IMR-90 (cell line): ENCODE data around the gene SERINC3. TPM values are rescaled to one million over a fixed set of nuclear protein-coding genes. Genes with fewer than 3 reads are reported as not detected.
A peak's percentile ranks its signal among the peaks of the same experiment; 100 is the strongest.

Source experiments
- ATAC-seq: fragments of 200-7000 bp; cut with Tn5 transposase; 2 replicates; pipeline ENCODE4 v1.9.1; 2020; ENCODE audit warnings: low read depth, mild to moderate bottlenecking, moderate library complexity
- BruUV-seq: library from RNA; stranded (reverse); fragments of 400-500 nt; replicated peaks from 2 replicates; lab custom pipeline; 2021; lab: Mats Ljungman, UMichigan
- CTCF ChIA-PET: fragments of 300-600 bp; formaldehyde crosslinking; extraction: SDS; loops from one replicate; lab custom pipeline; 2021; ENCODE audit warnings: antibody characterized with exemption; lab: Yijun Ruan, JAX
- POLR2A ChIA-PET: fragments of 300-600 bp; sonication (Branson Sonifier 250); formaldehyde crosslinking; loops from one replicate; lab custom pipeline; 2022; ENCODE audit warnings: antibody characterized with exemption; ENCODE audit not compliant: unreplicated experiment; lab: Charles Lee
- DNase-seq: peaks from one replicate; pipeline ENCODE4 v3.0.0; 2013
- H2AFZ ChIP-seq: replicated peaks from 2 replicates; pipeline ENCODE3; 2013; ENCODE audit warnings: low read length, mild to moderate bottlenecking; ENCODE audit not compliant: poor library complexity
- H2AK5ac ChIP-seq: 2 replicates; pipeline ENCODE4 v1.6.1; 2013; ENCODE audit warnings: low read depth, low read length, inconsistent platforms
- H2AK9ac ChIP-seq: replicated peaks from 2 replicates; pipeline ENCODE3; 2013; ENCODE audit warnings: mild to moderate bottlenecking, low read depth, low read length, moderate library complexity; ENCODE audit not compliant: poor library complexity
- H2BK120ac ChIP-seq: 2 replicates; pipeline ENCODE4 v1.6.1; 2013; ENCODE audit warnings: low read depth, low read length, inconsistent platforms
- H2BK15ac ChIP-seq: 3 replicates; pipeline ENCODE4 v1.6.1; 2013; ENCODE audit warnings: low read depth, low read length, inconsistent platforms
- H2BK20ac ChIP-seq: 2 replicates; pipeline ENCODE4 v1.6.1; 2013; ENCODE audit warnings: low read depth, mild to moderate bottlenecking, inconsistent platforms, low read length, moderate library complexity
- H2BK5ac ChIP-seq: 2 replicates; pipeline ENCODE4 v1.6.1; 2013; ENCODE audit warnings: mild to moderate bottlenecking, low read depth, low read length, inconsistent platforms; ENCODE audit not compliant: poor library complexity, severe bottlenecking
- H3K14ac ChIP-seq: replicated peaks from 2 replicates; pipeline ENCODE4 v1.6.1; 2013; ENCODE audit warnings: low read depth, low read length, inconsistent platforms
- H3K18ac ChIP-seq: 2 replicates; pipeline ENCODE4 v1.6.1; 2013; ENCODE audit warnings: low read depth, low read length, control low read depth
- H3K23ac ChIP-seq: 2 replicates; pipeline ENCODE4 v1.6.1; 2013; ENCODE audit warnings: low read depth, low read length, inconsistent platforms
- H3K27ac ChIP-seq: 2 replicates; pipeline ENCODE4 v1.5.1; 2013; ENCODE audit warnings: mild to moderate bottlenecking, control low read depth, low read length; ENCODE audit not compliant: insufficient read depth
- H3K27me3 ChIP-seq: 2 replicates; pipeline ENCODE4 v1.6.1; 2013; ENCODE audit warnings: low read length; ENCODE audit not compliant: control insufficient read depth, insufficient read depth
- H3K36me3 ChIP-seq: 2 replicates; pipeline ENCODE4 v1.6.1; 2013; ENCODE audit warnings: low read length, mixed read lengths; ENCODE audit not compliant: control insufficient read depth, insufficient read depth
- H3K4ac ChIP-seq: 2 replicates; pipeline ENCODE4 v1.6.1; 2013; ENCODE audit warnings: low read depth, low read length, inconsistent platforms
- H3K4me1 ChIP-seq: 2 replicates; pipeline ENCODE4 v1.6.1; 2013; ENCODE audit warnings: low read length, mixed read lengths; ENCODE audit not compliant: control insufficient read depth, insufficient read depth
- H3K4me2 ChIP-seq: 2 replicates; pipeline ENCODE4 v1.6.1; 2013; ENCODE audit warnings: low read depth, mild to moderate bottlenecking, control low read depth, low read length, moderate library complexity
- H3K4me3 ChIP-seq: 2 replicates; pipeline ENCODE4 v1.5.1; 2013; ENCODE audit warnings: low read depth, mild to moderate bottlenecking, control low read depth, low read length, moderate library complexity; ENCODE audit not compliant: insufficient read depth
- H3K56ac ChIP-seq: 2 replicates; pipeline ENCODE4 v1.6.1; 2013; ENCODE audit warnings: low read length, inconsistent platforms; ENCODE audit not compliant: insufficient read depth; ENCODE audit errors: extremely low read depth
- H3K79me1 ChIP-seq, 2 experiments: 2 replicates each; pipeline ENCODE4 v1.6.1; 2013; ENCODE audit warnings: low read length in 2 of 2, inconsistent platforms in 1 of 2, low read depth in 1 of 2
- H3K9ac ChIP-seq: 2 replicates; pipeline ENCODE4 v1.6.1; 2013; ENCODE audit warnings: low read depth, low read length, control low read depth
- H3K9me1 ChIP-seq: 2 replicates; pipeline ENCODE4 v1.6.1; 2013; ENCODE audit warnings: low read length, inconsistent platforms; ENCODE audit not compliant: insufficient read depth
- H3K9me3 ChIP-seq: 2 replicates; pipeline ENCODE4 v1.6.1; 2013; ENCODE audit warnings: low read length; ENCODE audit not compliant: control insufficient read depth, insufficient read depth
- H4K20me1 ChIP-seq: 2 replicates; pipeline ENCODE4 v1.6.1; 2013; ENCODE audit warnings: low read length, inconsistent platforms; ENCODE audit not compliant: insufficient read depth
- H4K5ac ChIP-seq: 2 replicates; pipeline ENCODE4 v1.6.1; 2013; ENCODE audit warnings: mild to moderate bottlenecking, low read depth, low read length, control low read depth
- H4K8ac ChIP-seq, 2 experiments: 2 replicates each; pipeline ENCODE4 v1.6.1; 2013; ENCODE audit warnings: low read depth in 2 of 2, low read length in 2 of 2, control low read depth in 1 of 2, inconsistent platforms in 1 of 2
- H4K91ac ChIP-seq: 2 replicates; pipeline ENCODE4 v1.6.1; 2013; ENCODE audit warnings: low read depth, low read length, inconsistent platforms; ENCODE audit not compliant: insufficient read depth
- FOS ChIP-seq: fragments of 150-350 bp; IDR thresholded peaks from 2 replicates; pipeline ENCODE4 v1.6.1; 2016; ENCODE audit warnings: low read depth, low read length
- RAD21 ChIP-seq: IDR thresholded peaks from 2 replicates; pipeline ENCODE4 v1.6.1; 2012; ENCODE audit warnings: low read length, improper control_type of control experiment
- RFX5 ChIP-seq: IDR thresholded peaks from 2 replicates; pipeline ENCODE4 v1.8.0; 2012; ENCODE audit warnings: low read depth, mild to moderate bottlenecking, low read length, moderate library complexity
- WGBS, 2 experiments: methylation state at CpG; one replicate each; pipeline versions ENCODE4 v1.1.5 to v1.1.7; 2013; ENCODE audit warnings: missing lambda C conversion rate in 2 of 2; ENCODE audit not compliant: insufficient read length in 1 of 2; ENCODE audit errors: extremely low coverage in 2 of 2; 5-methylcytosine and 5-hydroxymethylcytosine counted together
- dilution Hi-C: fragments of 300-500 bp; cut with HindIII; formaldehyde crosslinking; loops from one replicate; pipeline ENCODE4 v1.14.3; 2018; ENCODE audit warnings: low sequenced_read_pairs; ENCODE audit not compliant: unreplicated experiment
- in situ Hi-C: fragments of 300-500 bp; cut with MboI; formaldehyde crosslinking; loops from 3 replicates; pipeline ENCODE4 v1.14.3; 2019; ENCODE audit warnings: low sequenced_read_pairs, inconsistent platforms, mixed read lengths
- intact Hi-C: fragments of 100-400 bp; cut with micrococcal nuclease; formaldehyde crosslinking; loops from 2 replicates; pipeline ENCODE4 v1.10.0; 2022
- polyA plus RNA-seq, 3 experiments: library from polyadenylated mRNA; depleted of rRNA; stranded (reverse); fragments of >200 nt; gene quantifications; 2 replicates each; pipeline ENCODE4 v1.2.3, GENCODE V29; 2012; ENCODE audit warnings: low replicate concordance in 1 of 3
- total RNA-seq: library from RNA; depleted of rRNA; stranded (reverse); fragments of >200 nt; gene quantifications from 2 replicates; pipeline ENCODE4 v1.2.3, GENCODE V29; 2012
- TF ChIP-seq, protein P1 (sequence below): fragments of 150-350 bp; IDR thresholded peaks from 2 replicates; pipeline ENCODE4 v1.6.1; 2017; ENCODE audit warnings: mild to moderate bottlenecking, antibody characterized with exemption, low read length, low read depth
- TF ChIP-seq, protein P2 (sequence below): conservative IDR thresholded peaks from 2 replicates; pipeline ENCODE4 v1.5.1; 2012; ENCODE audit warnings: mild to moderate bottlenecking, low read depth, low read length, improper control_type of control experiment

SERINC3 gene
- total and polyA plus RNA-seq, 2 of the 4 experiments (the other 2 are of a cell fraction): 101 to 132 TPM

DNA sequence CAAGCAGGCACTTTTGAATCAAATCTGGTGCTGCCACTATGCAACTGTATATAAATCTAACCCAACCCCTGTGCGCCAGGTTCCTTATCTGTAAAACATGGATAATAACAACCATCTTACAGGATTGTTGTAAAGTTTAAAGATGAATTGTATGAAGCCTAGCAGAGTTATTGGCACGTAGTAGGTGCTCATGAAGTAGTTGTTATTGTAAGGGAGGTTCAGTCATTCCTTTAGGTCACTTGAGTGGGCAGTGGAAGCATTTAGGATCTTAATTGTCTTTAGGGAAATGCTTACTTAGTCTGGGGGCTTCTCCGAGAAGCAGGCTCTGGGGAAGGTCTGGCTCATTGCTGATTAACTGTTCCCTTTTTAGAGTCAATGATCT lies 30.7 kb upstream of the SERINC3 start:
- Histone ChIP-seq H3K9me1 (peaks cover 6% of the 10 kb centered on the region), H3K4me3 (no peak overlapping the region), H4K5ac (no peak overlapping the region), H2BK120ac (no peak overlapping the region), H3K36me3 (no peaks in the 10 kb centered on the region), H2BK20ac (no peak overlapping the region), H4K20me1 (peaks cover 7% of the 10 kb centered on the region; the same call in 1 of the 2 replicates), H3K4me2 (peak overlapping the region; percentile 85; the same call in 1 of the 2 replicates), H3K9ac (no peak overlapping the region), H3K56ac (no peak overlapping the region), H3K23ac (0 out of 2 replicates have a peak overlapping the region, but pooled peaks have one; percentile 25), H3K79me1 (peaks cover 8 to 20% of the 10 kb centered on the region in 2 experiments), H3K4me1 (peaks cover 21% of the 10 kb centered on the region), H3K4ac (no peak overlapping the region), H3K27me3 (no peaks in the 10 kb centered on the region), H2BK15ac (no peak overlapping the region), H3K27ac (no peak overlapping the region), H4K91ac (no peak overlapping the region), H3K14ac (no peak overlapping the region), H3K18ac (peak overlapping the region; percentile 37; the same call in 1 of the 2 replicates), H4K8ac (no peak overlapping the region), H2AFZ (no peak overlapping the region), H2AK5ac (no peak overlapping the region), H3K9me3 (no peaks in the 10 kb centered on the region), H2AK9ac (no peak overlapping the region), H2BK5ac (peak overlapping the region; percentile 8)
- dilution Hi-C loops (no loop called here), in situ Hi-C loops (no loop called here), intact Hi-C loops (loop anchor here (2.0 kb wide), 1 partner anchor 20 kb away; no protein-coding TSS in a partner anchor)
- no TSS peak for BruUV-seq
- no peak for TF ChIP-seq RAD21
- no peak for TF ChIP-seq RFX5
- TF ChIP-seq, protein P1, sequence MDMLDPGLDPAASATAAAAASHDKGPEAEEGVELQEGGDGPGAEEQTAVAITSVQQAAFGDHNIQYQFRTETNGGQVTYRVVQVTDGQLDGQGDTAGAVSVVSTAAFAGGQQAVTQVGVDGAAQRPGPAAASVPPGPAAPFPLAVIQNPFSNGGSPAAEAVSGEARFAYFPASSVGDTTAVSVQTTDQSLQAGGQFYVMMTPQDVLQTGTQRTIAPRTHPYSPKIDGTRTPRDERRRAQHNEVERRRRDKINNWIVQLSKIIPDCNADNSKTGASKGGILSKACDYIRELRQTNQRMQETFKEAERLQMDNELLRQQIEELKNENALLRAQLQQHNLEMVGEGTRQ: no peak
- TF ChIP-seq, protein P2, sequence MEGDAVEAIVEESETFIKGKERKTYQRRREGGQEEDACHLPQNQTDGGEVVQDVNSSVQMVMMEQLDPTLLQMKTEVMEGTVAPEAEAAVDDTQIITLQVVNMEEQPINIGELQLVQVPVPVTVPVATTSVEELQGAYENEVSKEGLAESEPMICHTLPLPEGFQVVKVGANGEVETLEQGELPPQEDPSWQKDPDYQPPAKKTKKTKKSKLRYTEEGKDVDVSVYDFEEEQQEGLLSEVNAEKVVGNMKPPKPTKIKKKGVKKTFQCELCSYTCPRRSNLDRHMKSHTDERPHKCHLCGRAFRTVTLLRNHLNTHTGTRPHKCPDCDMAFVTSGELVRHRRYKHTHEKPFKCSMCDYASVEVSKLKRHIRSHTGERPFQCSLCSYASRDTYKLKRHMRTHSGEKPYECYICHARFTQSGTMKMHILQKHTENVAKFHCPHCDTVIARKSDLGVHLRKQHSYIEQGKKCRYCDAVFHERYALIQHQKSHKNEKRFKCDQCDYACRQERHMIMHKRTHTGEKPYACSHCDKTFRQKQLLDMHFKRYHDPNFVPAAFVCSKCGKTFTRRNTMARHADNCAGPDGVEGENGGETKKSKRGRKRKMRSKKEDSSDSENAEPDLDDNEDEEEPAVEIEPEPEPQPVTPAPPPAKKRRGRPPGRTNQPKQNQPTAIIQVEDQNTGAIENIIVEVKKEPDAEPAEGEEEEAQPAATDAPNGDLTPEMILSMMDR: no peak
- TF ChIP-seq FOS: no peak
- no peak for DNase-seq
- ChIA-PET CTCF (interaction anchor here (1.1 kb wide), 1 partner anchor 15 kb away, joined by 4 read pairs; no protein-coding TSS in a partner anchor), POLR2A (interaction anchor here (0.6 kb wide), 1 partner anchor 14 kb away, joined by 3 read pairs; no protein-coding TSS in a partner anchor)
- no peak for ATAC-seq
- no CpG with 5 or more reads among the region's 3 CpGs for WGBS, 2 experiments
